ENCODE measurements around the gene GAB2.
"Not testable (repeated sequence)": the region's sequence is repeated elsewhere in the genome, so short reads cannot be mapped to it uniquely, and the experiment has no call there.

GAB2 gene

GRCh38 chr11:78179459-78180071 is 238.1 kb downstream of the GAB2 start:
- no peak for DNase-seq

GRCh38 chr11:78177216-78177615 is 240.4 kb downstream of the GAB2 start:
- DNase-seq: no peak

- DNase-seq: no peak
Observed at GRCh38 chr11:78176605-78177141, 240.9 kb downstream of the GAB2 start.

- not testable (repeated sequence) for DNase-seq
Observed at GRCh38 chr11:78175862-78176261, 241.8 kb downstream of the GAB2 start.

GRCh38 chr11:78171951-78172350 is 245.7 kb downstream of the GAB2 start:
- DNase-seq: no peak

- no peak for DNase-seq
Observed at GRCh38 chr11:78170874-78171549, 246.6 kb downstream of the GAB2 start.

- DNase-seq: no peak
Observed at GRCh38 chr11:78170413-78170812, 247.2 kb downstream of the GAB2 start.

GRCh38 chr11:78168539-78169477 is 248.8 kb downstream of the GAB2 start:
- no peak for DNase-seq

- no peak for DNase-seq
Observed at GRCh38 chr11:78166855-78167469, 250.7 kb downstream of the GAB2 start.
